Kidney capillary endothelial cell (primary cell): ENCODE measurements around the gene KISS1R.

Experiments
- DNase-seq: peaks from one replicate; pipeline ENCODE4 v3.0.0-alpha.2; 2018; ENCODE audit warnings: low spot score

The KISS1R gene

GRCh38 chr19:938233-938923 lies 21.2 kb downstream of the KISS1R start:
- no peak for DNase-seq

DNA sequence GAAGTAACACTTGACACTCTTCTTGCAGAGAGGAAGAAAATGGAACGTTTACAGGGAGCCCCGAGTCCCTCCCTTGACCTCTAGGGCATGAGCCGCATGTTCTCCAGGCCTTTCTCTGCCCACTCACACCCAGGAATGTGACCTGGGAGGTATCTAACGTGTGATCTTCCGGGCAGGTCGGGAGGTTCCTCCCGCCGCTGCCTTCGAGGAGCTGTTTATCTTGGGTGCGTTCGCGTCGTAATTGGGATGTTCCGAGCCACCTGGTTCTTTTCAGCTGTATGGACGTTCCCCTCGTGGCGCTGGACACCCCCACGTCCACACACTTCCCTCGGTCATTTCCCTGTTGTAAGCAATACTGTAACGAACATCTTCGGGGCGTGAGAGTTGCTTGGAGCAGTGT lies 22.3 kb downstream of the KISS1R start:
- DNase-seq = no peak

- DNase-seq = no peak
Observed at GRCh38 chr19:939922-940321, 22.8 kb downstream of the KISS1R start.

- DNase-seq = no peak
Observed at GRCh38 chr19:940591-941291, 23.6 kb downstream of the KISS1R start.

GRCh38 chr19:941292-942132 lies 24.4 kb downstream of the KISS1R start:
- DNase-seq = no peak

GRCh38 chr19:942133-942645 lies 25.1 kb downstream of the KISS1R start:
- no peak for DNase-seq

GRCh38 chr19:943551-944170 lies 26.5 kb downstream of the KISS1R start:
- DNase-seq = no peak

DNA sequence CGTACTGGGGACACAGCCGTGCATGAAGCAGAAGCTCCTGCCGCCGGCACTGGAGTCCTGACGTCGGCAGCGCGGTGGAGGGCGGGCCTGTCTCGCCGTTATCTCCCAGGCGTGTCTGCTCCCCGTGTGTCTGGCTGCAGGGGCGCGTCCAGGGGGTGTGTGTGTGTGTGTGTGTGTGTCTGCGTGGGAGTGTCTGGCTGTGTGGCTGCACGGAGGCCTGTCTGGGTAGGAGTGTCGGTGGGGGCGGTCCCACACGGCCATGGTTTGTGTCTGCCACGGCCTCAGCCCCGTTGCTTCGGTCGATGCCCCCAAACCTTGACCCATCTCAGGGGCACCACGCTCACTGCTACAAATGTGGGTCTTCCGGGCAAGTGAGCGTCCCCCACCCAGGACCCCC lies 27.0 kb downstream of the KISS1R start:
- no peak for DNase-seq

DNA sequence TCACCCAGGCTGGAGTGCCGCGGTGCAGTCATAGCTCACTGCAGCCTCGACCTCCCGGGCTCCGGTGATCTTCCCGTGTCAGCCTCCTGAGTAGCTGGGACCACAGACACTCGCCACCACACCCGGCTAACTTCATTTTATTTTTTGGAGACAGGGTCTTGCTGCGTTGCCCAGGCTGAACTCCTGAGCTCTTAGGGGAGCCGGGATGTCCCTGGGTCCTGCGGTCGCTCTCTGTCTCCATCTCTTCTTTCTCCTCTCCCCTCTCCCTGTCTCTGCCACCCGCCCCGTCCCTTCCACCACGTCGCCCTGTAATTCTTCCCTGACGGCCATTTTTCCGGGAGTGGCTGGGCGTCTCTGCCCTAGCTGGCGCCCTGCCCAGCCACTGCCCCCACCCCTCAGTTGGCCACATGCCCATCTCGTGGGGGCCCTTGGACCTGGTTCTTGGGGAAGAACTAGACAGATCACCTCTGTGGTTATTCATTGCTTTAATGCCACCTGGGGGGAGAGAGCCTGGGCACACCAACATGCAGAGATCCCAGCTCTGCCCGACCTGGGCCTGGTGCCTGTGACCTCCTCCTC lies 27.6 kb downstream of the KISS1R start:
- DNase-seq = no peak

DNA sequence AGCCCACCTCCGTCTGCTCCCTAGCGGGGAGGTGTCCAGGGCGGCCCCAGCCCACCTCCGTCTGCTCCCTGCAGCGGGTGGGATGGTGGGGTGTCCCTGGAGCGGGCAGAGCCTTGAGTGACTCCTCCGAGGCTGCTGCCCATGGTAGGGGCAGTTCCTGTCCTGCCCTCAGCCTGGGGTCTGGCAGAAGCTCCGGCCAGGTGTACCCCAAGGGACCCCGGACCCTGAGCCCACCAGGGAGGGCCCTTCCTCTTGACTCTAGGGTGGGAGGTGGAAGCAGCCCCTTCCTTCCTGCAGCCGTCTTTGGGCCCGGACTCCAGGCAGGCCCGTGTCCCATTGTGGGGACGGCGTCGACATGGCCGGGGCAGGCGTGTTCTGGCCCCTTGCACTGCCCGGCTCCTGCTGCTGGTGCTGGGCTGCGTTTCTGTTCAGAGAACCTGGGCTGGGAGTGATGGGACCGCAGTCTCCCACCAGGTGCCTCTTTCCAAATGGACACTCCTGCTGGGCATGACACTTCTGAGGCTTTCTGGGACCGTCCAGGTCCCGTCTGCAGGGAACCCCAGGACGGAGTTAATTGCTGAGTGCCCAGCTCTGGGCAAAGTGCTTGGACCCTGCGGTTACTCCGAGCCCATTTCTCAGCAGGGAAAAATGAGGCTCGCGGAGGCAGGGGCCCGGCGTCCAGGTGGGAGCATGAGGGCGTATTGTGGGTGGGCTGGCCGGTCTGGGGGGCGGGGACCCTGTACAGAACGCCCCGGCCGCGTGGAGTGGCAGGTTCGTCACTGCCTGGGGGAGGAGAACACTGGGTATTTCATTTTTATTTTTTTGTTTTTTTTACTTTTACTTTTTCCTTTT lies 28.5 kb downstream of the KISS1R start:
- no peak for DNase-seq

GRCh38 chr19:947090-947706 lies 30.1 kb downstream of the KISS1R start:
- DNase-seq = no peak

- DNase-seq = no peak
Observed at GRCh38 chr19:947707-948539, 30.8 kb downstream of the KISS1R start.

- DNase-seq = no peak
Observed at GRCh38 chr19:948842-949496, 31.8 kb downstream of the KISS1R start.

- no peak for DNase-seq
Observed at GRCh38 chr19:950352-951066, 33.4 kb downstream of the KISS1R start.

- no peak for DNase-seq
Observed at GRCh38 chr19:952049-952679, 35.0 kb downstream of the KISS1R start.

GRCh38 chr19:952680-953444 lies 35.7 kb downstream of the KISS1R start:
- no peak for DNase-seq
